Heart right ventricle (tissue), 16 donors: ENCODE data around the gene ENKUR. TPM values are rescaled to one million over a fixed set of nuclear protein-coding genes. Genes with fewer than 3 reads are reported as not detected.
A peak's percentile ranks its signal among the peaks of the same experiment; 100 is the strongest.

Experiments
- ATAC-seq, 8 donors: fragments of 200-7000 bp; cut with Tn5 transposase; one replicate each; pipeline ENCODE4 v1.9.1; 2020; ENCODE audit warnings: mild to moderate bottlenecking in 8 of 8, moderate library complexity in 8 of 8, moderate number of reproducible peaks in 1 of 8
- DNase-seq, 2 donors: peaks; one replicate each; pipeline ENCODE4 v3.0.0-alpha.2; 2020
- H3K27ac ChIP-seq, 10 donors: fragments of 200-600 bp; sonication (generic) in 2 of 10; one replicate each; pipeline versions ENCODE4 v1.5.0 to v1.8.0; 2020 to 2022; ENCODE audit warnings: mild to moderate bottlenecking in 3 of 10
- H3K27me3 ChIP-seq, 7 donors: fragments of 200-600 bp; one replicate each; pipeline ENCODE4 v1.8.0; 2021 to 2022; ENCODE audit warnings: mild to moderate bottlenecking in 2 of 7
- H3K36me3 ChIP-seq, 9 donors: fragments of 200-600 bp; sonication (generic) in 1 of 9; one replicate each; pipeline versions ENCODE4 v1.5.0 to v1.8.0; 2020 to 2022; ENCODE audit warnings: mild to moderate bottlenecking in 2 of 9
- H3K4me1 ChIP-seq, 9 donors: fragments of 200-600 bp; sonication (generic) in 1 of 9; one replicate each; pipeline versions ENCODE4 v1.5.0 to v1.8.0; 2020 to 2022; ENCODE audit warnings: mild to moderate bottlenecking in 4 of 9
- H3K4me3 ChIP-seq, 10 donors: fragments of 200-600 bp; sonication (generic) in 2 of 10; one replicate each; pipeline versions ENCODE4 v1.5.0 to v1.8.0; 2020 to 2022; ENCODE audit warnings: mild to moderate bottlenecking in 7 of 10, moderate library complexity in 2 of 10
- H3K9me3 ChIP-seq, 11 donors: fragments of 200-600 bp in 10 of 11; sonication (generic) in 2 of 11; one replicate each; pipeline versions ENCODE4 v1.5.0 to v1.8.0; 2013 to 2022; ENCODE audit warnings: mild to moderate bottlenecking in 2 of 11, control low read depth in 1 of 11, moderate library complexity in 1 of 11
- WGBS, 2 donors: extraction: QIAGEN DNeasy Blood & Tissue Kit; methylation state at CpG; one replicate each; pipeline ENCODE4 v1.1.7; 2013; ENCODE audit warnings: inconsistent platforms in 1 of 2; 5-methylcytosine and 5-hydroxymethylcytosine counted together
- intact Hi-C, 10 donors: fragments of 100-400 bp; cut with DNase I; formaldehyde crosslinking; loops; one replicate each; pipeline versions ENCODE4 v1.11.1 to v1.14.2; 2022
- polyA plus RNA-seq, 2 donors: library from polyadenylated mRNA; stranded (reverse); fragments of 200-250 nt; gene quantifications; one replicate each; pipeline ENCODE4 v1.2.3, GENCODE V29; 2013
- total RNA-seq, 10 donors: library from RNA; stranded (reverse); fragmentation: NEBNext Ultra II Directional in 3 of 10; extraction: Animal tissue kit (Norgen Biotek cat#: 25700) in 3 of 10; gene quantifications; one replicate each; pipeline versions ENCODE4 v1.2.1 to v1.2.4, GENCODE V29; 2021 to 2023
- TF ChIP-seq, protein P1 (sequence below), 9 donors: fragments of 200-600 bp; sonication (generic) in 2 of 9; IDR thresholded peaks; one replicate each; pipeline versions ENCODE4 v1.5.0 to v1.8.0; 2021 to 2022; ENCODE audit warnings: antibody characterized with exemption in 9 of 9, mild to moderate bottlenecking in 5 of 9, moderate library complexity in 1 of 9
- donor health status: Arrhythmogenic right ventricular cardiomyopathy.
- donor health status: ischemic (EF 13 %, LVEDD 7.1; RV severe dilation, severe dysfunction).
- donor health status: healthy with polysubstance abuse.
- donor health status: DM: no; HTN: yes; CAD: no.
- donor health status: DM: no; HTN: no; CAD: no.
- donor health status: ischemic (EF 25% LVEDD 6.9; RV normal size, moderate dysfunction).
- donor health status: ischemic (EF 25% LVEDD 5.7; RV mildly dilated, moderate dysfunction).
- donor health status: healthy.
- donor health status: DM: yes; HTN: yes; CAD: no.
- donor health status: Ischemic cardiomyopathy.
- donor health status: ischemic (EF 35%, LVEDD 5.7; RV mildly dilated, moderate dysfunction).
- donor health status: nonischemic (EF 11% LVEDD 7.7; RV severe dilation, severe dysfunction).
- donor health status: DM: yes; HTN: yes; CAD: no.
- donor health status: PGD.
- donor health status: ischemic (EF 29% LVEDD 5.4; RV normal size, mild dysfunction).
- donor health status: nonischemic (EF 23%, LVEDD 6.1; RV moderate dilation, normal function).

ENKUR gene
- total and polyA plus RNA-seq, 12 donors, result 0.10 TPM; not detected in 11

DNA sequence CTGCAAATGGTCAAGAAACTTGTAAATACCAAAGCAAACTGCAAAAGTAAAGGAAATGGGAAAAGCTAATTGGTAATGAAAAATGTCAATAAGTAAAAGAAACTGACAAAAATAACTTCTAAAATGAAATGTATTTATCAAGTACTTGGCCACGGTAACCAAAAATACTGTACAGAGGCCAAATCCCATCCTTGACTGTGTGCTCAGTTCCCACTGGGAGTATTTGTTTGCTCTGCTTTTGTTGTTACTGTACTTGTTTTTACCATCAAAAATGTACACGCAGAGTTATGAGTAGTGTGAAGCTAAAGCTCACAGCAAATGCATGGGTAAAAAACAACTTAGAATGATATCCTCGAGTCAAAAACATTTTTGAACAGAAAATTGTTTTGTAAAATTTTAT is 31.1 kb downstream of the ENKUR start:
- ATAC-seq, result no peak
- TF ChIP-seq, protein P1, sequence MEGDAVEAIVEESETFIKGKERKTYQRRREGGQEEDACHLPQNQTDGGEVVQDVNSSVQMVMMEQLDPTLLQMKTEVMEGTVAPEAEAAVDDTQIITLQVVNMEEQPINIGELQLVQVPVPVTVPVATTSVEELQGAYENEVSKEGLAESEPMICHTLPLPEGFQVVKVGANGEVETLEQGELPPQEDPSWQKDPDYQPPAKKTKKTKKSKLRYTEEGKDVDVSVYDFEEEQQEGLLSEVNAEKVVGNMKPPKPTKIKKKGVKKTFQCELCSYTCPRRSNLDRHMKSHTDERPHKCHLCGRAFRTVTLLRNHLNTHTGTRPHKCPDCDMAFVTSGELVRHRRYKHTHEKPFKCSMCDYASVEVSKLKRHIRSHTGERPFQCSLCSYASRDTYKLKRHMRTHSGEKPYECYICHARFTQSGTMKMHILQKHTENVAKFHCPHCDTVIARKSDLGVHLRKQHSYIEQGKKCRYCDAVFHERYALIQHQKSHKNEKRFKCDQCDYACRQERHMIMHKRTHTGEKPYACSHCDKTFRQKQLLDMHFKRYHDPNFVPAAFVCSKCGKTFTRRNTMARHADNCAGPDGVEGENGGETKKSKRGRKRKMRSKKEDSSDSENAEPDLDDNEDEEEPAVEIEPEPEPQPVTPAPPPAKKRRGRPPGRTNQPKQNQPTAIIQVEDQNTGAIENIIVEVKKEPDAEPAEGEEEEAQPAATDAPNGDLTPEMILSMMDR (IDR thresholded peaks at IDR 0.05), result no peak
- Histone ChIP-seq H3K36me3 (no peaks in the 10 kb centered on the region), H3K27me3 (no peaks in the 10 kb centered on the region), H3K27ac (no peak overlapping the region), H3K4me1 (peaks cover 0 to 33% (median 15%) of the 10 kb centered on the region in 9 donors), H3K9me3 (peaks cover 0 to 4% (median 0%) of the 10 kb centered on the region in 11 donors), H3K4me3 (no peak overlapping the region)
- intact Hi-C loops, result loop anchor here in 8 of 10 donors (5.0 to 10.0 kb wide), 5 partner anchors 260 to 353 kb away; partner anchors contain the start of gene ARHGAP21 (in 4 of the 8)
- DNase-seq, result no peak
- WGBS, 2 donors, result 41 to 45% methylated on average over 3 of the region's 3 CpGs

DNA sequence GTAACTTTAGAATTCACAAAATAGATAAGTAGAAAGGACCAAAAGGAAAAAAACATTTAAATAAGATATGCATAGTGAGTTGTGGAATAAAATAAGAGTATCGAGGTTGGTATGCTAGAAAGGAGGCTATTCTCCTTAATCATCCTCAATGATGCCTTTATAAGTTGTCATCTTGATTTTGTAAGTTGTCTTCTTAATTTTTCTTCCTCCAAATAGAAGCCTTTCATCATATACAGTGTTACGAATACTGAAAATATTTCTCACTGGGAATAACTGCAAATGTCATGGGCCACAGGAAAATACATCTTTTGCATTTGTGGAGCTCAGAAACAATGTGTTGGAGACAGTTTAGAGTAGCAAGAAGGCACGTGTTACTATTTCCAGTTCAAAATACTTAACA is 32.0 kb downstream of the ENKUR start:
- no peaks in the 10 kb centered on the region for H3K36me3 ChIP-seq
- TF ChIP-seq, protein P1 (IDR thresholded peaks at IDR 0.05), result no peak
- WGBS, 2 donors, result 53 to 63% methylated on average over 3 of the region's 3 CpGs
- no peak for ATAC-seq
- H3K9me3 ChIP-seq, result peaks cover 0 to 4% (median 0%) of the 10 kb centered on the region in 11 donors
- intact Hi-C loops, result loop anchor here in 7 of 10 donors (5.0 to 10.0 kb wide), 4 partner anchors 259 to 352 kb away; partner anchors contain the start of gene ARHGAP21 (in 4 of the 7)
- H3K27me3 ChIP-seq, result no peaks in the 10 kb centered on the region
- no peak for DNase-seq
- H3K4me3 ChIP-seq, result no peak overlapping the region
- peaks cover 0 to 33% (median 15%) of the 10 kb centered on the region in 9 donors for H3K4me1 ChIP-seq
- H3K27ac ChIP-seq, result no peak overlapping the region

DNA sequence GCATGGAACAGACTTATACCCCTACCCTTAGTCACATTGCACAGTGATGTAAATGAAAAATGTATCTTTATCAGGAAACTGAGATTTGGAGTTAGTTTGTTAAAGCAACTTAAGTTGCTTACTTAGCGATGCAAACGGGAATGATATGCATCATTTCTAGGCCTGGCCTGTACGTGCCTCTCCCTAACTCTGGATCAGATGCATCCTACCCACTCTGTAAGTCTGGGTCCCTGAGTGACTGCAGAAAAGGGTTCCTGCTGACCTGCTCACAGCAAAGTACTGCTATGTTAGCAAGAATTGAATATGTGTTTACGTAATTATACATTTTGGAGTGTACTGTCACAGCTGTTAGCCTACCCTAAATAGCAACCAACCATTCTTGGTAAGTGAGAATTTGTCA is 32.8 kb downstream of the ENKUR start:
- TF ChIP-seq, protein P1 (IDR thresholded peaks at IDR 0.05), result no peak

DNA sequence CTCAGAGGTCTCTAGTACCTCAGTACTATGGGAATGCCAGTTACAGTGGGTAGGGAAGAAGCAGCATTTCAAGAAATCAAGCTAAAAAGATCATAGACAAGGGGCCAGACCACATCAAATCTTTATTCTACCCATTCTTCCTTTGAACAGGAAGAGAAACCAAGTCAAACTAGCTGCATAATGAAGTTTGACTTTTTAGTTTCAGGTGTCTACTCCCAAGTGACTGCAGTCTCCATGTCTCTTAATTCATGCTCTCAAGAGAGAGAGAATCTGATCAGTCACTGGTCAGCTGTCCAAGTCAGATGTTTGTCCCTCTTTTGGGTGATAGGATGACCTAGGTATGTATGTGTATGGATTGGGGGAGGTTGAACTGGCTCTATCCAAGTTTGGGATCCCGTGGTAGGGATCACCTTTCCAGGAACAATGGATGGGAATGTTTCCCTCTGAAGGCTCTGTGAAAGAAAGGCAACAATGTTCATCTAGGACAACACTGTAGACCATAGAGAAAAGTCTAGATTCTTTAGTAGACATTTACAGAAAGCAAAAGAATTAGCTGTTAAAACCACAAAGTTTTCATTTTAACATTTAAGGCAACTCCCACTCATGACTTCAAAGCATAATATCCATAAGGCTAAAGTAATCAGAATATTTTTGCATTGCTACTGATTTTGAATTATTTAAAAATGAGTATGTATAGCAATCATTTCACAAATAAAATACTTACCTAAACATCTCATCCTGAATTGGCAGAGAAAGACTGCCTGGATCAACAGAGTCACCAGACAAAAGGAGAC is 33.4 kb downstream of the ENKUR start:
- H3K36me3 ChIP-seq, result no peaks in the 10 kb centered on the region
- ATAC-seq (no peak), DNase-seq (no peak)
- WGBS, 2 donors, result 93% methylated on average over 1 of the region's 1 CpG
- TF ChIP-seq, protein P1 (IDR thresholded peaks at IDR 0.05), result no peak
- no peaks in the 10 kb centered on the region for H3K27me3 ChIP-seq
- H3K9me3 ChIP-seq, result peaks cover 0 to 4% (median 0%) of the 10 kb centered on the region in 11 donors
- intact Hi-C loops, result loop anchor here in 7 of 10 donors (5.0 to 10.0 kb wide), 4 partner anchors 258 to 350 kb away; partner anchors contain the start of gene ARHGAP21 (in 4 of the 7)
- H3K27ac ChIP-seq, result peak overlapping the region in 2 of 10 donors; percentile 45 to 69
- peaks cover 0 to 38% (median 15%) of the 10 kb centered on the region in 9 donors for H3K4me1 ChIP-seq
- H3K4me3 ChIP-seq, result no peak overlapping the region

More for the DNA sequence above, 32.8 kb downstream of the ENKUR start:
- ATAC-seq (no peak), DNase-seq (no peak)
- H3K4me3 ChIP-seq, result no peak overlapping the region
- H3K4me1 ChIP-seq, result peaks cover 0 to 35% (median 14%) of the 10 kb centered on the region in 9 donors
- H3K27ac ChIP-seq, result no peak overlapping the region
- peaks cover 0 to 4% (median 0%) of the 10 kb centered on the region in 11 donors for H3K9me3 ChIP-seq
- H3K27me3 ChIP-seq, result no peaks in the 10 kb centered on the region
- WGBS, 2 donors, result 97 to 98% methylated on average over 4 of the region's 4 CpGs
- no peaks in the 10 kb centered on the region for H3K36me3 ChIP-seq
- intact Hi-C loops, result loop anchor here in 7 of 10 donors (5.0 to 10.0 kb wide), 4 partner anchors 258 to 351 kb away; partner anchors contain the start of gene ARHGAP21 (in 4 of the 7)
